GM12801 (cell line): Measurements from ENCODE around the gene KDM3A.

Experiments used
- CTCF ChIP-seq: IDR thresholded peaks from one replicate; pipeline ENCODE4 v1.5.1; 2011; ENCODE audit warnings: control low read depth; ENCODE audit not compliant: insufficient read length; ENCODE audit errors: extremely low read depth

KDM3A gene

DNA sequence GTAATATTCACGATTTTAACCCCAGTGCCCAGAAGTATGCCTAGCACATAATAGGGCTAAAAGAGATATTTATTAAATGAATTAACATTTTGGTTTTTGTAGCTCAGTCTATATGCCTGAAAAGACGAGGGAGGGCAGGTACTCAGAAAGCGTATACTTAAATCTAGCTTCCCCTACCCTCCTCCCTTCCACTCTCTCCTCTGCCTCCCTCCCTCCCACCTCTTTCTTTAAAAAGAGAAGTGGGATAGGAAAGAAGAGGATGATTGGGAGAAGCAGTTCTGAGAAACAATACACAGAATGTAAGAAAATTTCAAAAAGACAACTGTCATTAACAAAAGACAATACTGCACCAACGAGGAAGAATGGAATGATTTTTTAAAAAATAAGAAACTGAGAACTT is 82.3 kb downstream of the KDM3A start:
- TF ChIP-seq CTCF, result no peak

GRCh38 chr2:86525421-86526340 is 84.5 kb downstream of the KDM3A start:
- no peak for TF ChIP-seq CTCF

- TF ChIP-seq CTCF, result no peak
These were observed 92.4 kb downstream of the KDM3A start for GRCh38 chr2:86533589-86533988.

DNA sequence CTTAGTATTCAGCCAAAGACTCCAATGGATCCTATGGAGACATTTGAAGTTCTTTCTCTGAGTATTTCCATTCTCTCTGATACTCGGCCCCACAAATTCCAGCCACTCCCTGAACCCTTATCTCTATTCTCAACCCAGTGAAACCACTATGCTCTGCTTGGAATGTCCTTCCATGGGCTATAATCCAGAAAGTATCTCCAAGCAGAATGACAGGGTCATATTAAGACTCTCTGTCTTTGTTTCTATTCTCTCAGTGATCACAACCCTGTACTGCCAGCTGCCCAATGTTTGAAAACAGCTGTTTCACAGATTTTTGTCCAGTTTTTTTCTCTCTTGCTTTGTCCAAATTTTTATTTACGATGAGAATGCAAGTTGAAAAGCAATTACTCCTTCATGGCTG is 100.2 kb downstream of the KDM3A start:
- TF ChIP-seq CTCF, result no peak
